ENCODE results near the gene TYR. TPM values are rescaled to one million over a fixed set of nuclear protein-coding genes. Genes with fewer than 3 reads are reported as not detected.

TYR gene
- polyA plus RNA-seq (2012; ENCODE audit: low read depth, missing spikeins): not detected

DNA sequence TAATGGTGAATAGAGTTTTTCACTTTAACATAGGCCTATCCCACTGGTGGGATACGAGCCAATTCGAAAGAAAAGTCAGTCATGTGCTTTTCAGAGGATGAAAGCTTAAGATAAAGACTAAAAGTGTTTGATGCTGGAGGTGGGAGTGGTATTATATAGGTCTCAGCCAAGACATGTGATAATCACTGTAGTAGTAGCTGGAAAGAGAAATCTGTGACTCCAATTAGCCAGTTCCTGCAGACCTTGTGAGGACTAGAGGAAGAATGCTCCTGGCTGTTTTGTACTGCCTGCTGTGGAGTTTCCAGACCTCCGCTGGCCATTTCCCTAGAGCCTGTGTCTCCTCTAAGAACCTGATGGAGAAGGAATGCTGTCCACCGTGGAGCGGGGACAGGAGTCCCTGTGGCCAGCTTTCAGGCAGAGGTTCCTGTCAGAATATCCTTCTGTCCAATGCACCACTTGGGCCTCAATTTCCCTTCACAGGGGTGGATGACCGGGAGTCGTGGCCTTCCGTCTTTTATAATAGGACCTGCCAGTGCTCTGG is at the start of gene TYR:
Gene TYR (plus strand): TSS at position 185 of the 541 bp plus-strand sequence. CDS start 79 bp downstream, at position 264.
- DNase-seq (ENCODE audit: insufficient read length, low spot score) (no peak), FAIRE-seq (no peak)
- TF ChIP-seq SPI1 (IDR thresholded peaks at IDR 0.05; ENCODE audit: low read depth, low read length) (no peak), POLR2AphosphoS5 (IDR thresholded peaks at IDR 0.05; ENCODE audit: low read depth, low read length) (no peak), POU2F2 (IDR thresholded peaks at IDR 0.05; ENCODE audit: low read depth, low read length) (no peak), TAF1 (IDR thresholded peaks at IDR 0.05; ENCODE audit: low read depth, low read length) (no peak)

DNA sequence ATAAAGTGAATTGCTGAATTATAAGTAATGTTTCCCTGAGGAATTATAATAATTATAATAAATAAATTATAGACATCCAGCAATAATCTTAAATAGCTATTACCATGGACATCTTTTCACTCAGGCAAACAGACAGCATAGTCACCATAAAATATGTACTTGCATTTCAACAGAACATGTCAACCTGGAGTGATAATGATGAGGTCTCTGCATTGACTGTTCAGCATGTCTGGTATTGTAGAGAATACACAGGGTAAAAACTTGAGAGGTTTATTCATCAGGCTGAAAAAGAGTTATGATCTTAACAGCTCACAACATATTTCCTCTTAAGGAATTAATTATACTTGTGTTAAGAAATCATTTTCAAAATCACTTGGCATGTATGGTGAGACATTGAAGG is 41.1 kb upstream of the TYR start:
- no peak for DNase-seq (ENCODE audit: insufficient read length, low spot score)

DNA sequence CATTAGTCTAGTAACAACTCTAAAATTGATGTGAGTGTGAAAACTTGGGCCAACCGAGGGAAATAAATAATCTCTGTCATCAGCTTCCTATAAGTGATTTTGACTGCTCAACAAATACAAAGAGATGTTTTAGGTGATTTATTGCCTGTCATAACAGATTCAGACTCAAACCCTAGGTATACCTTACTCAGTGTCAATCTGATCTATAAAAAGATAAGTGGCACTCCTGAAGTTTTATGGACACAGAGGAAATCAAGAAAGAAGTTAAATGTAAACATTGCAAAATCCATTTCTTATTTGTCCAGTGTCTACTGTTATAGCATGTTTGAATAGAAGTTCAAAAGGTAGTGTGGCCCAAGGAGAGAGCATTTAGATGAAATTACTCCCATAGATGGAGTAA is 30.4 kb upstream of the TYR start:
- DNase-seq (ENCODE audit: insufficient read length, low spot score) (no peak), FAIRE-seq (no peak)
- TF ChIP-seq POLR2AphosphoS5 (IDR thresholded peaks at IDR 0.05; ENCODE audit: low read depth, low read length): no peak
- no peak for TF ChIP-seq PAX5 (IDR thresholded peaks at IDR 0.05; ENCODE audit: insufficient read depth, low read length, severe bottlenecking)
- no peak for TF ChIP-seq POLR2A (IDR thresholded peaks at IDR 0.05; ENCODE audit: low read depth, low read length)
- TF ChIP-seq TAF1 (IDR thresholded peaks at IDR 0.05; ENCODE audit: low read depth, low read length): no peak
- TF ChIP-seq SPI1 (IDR thresholded peaks at IDR 0.05; ENCODE audit: low read depth, low read length): no peak
- no peak for TF ChIP-seq POU2F2 (IDR thresholded peaks at IDR 0.05; ENCODE audit: low read depth, low read length)

More for the DNA sequence above, 41.1 kb upstream of the TYR start:
- no peak for FAIRE-seq
- TF ChIP-seq SPI1 (IDR thresholded peaks at IDR 0.05; ENCODE audit: low read depth, low read length): no peak
- no peak for TF ChIP-seq POLR2A (IDR thresholded peaks at IDR 0.05; ENCODE audit: low read depth, low read length)
- no peak for TF ChIP-seq POU2F2 (IDR thresholded peaks at IDR 0.05; ENCODE audit: low read depth, low read length)
- no peak for TF ChIP-seq PAX5 (IDR thresholded peaks at IDR 0.05; ENCODE audit: insufficient read depth, low read length, severe bottlenecking)
- no peak for TF ChIP-seq TAF1 (IDR thresholded peaks at IDR 0.05; ENCODE audit: low read depth, low read length)
- no peak for TF ChIP-seq POLR2AphosphoS5 (IDR thresholded peaks at IDR 0.05; ENCODE audit: low read depth, low read length)

DNA sequence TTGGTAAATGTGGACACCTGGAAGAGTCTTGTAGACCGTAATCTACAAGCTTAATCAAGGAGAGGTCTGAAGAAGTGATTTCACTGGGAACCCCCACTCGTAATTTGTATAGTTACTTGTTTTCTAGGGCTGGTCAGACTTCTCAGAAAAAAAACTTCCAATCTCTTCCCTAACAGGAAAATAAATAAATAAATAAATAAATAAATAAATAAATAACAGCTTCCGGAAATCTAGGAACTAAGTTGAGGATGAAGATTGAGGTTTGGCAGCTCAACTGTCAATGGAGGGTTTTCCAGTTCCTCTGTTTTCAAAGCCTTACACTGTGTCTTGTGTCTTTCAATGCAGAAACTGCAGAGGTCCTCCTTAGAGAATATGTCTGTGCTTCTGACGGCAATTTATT is 17.7 kb upstream of the TYR start:
- no peak for DNase-seq (ENCODE audit: insufficient read length, low spot score)

DNA sequence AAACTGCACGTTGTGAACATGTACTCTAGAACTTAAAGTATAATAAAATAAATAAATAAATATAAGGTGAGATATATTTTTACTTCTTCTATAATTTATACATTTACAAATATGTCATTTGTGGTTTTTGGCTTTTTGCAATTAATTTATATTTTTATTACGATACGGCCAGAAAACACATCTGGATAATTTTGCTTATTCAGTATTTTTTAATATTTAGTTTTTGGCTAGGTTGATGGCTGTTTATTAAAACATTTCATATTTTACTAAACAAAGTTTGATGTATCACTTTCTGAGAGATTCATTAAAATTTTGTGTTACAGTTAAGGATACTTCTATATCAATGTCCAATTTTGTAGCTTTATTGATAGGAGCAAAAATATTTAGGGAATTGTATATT is 15.7 kb upstream of the TYR start:
- FAIRE-seq (no peak), DNase-seq (ENCODE audit: insufficient read length, low spot score) (no peak)
- no peak for TF ChIP-seq SPI1 (IDR thresholded peaks at IDR 0.05; ENCODE audit: low read depth, low read length)
- TF ChIP-seq PAX5 (IDR thresholded peaks at IDR 0.05; ENCODE audit: insufficient read depth, low read length, severe bottlenecking): no peak
- no peak for TF ChIP-seq POLR2A (IDR thresholded peaks at IDR 0.05; ENCODE audit: low read depth, low read length)
- TF ChIP-seq POLR2AphosphoS5 (IDR thresholded peaks at IDR 0.05; ENCODE audit: low read depth, low read length): no peak
- no peak for TF ChIP-seq TAF1 (IDR thresholded peaks at IDR 0.05; ENCODE audit: low read depth, low read length)
- TF ChIP-seq POU2F2 (IDR thresholded peaks at IDR 0.05; ENCODE audit: low read depth, low read length): no peak

More for the DNA sequence above, 17.7 kb upstream of the TYR start:
- no peak for TF ChIP-seq SPI1 (IDR thresholded peaks at IDR 0.05; ENCODE audit: low read depth, low read length)
- TF ChIP-seq POU2F2 (IDR thresholded peaks at IDR 0.05; ENCODE audit: low read depth, low read length): no peak
- no peak for TF ChIP-seq POLR2A (IDR thresholded peaks at IDR 0.05; ENCODE audit: low read depth, low read length)
- no peak for TF ChIP-seq TAF1 (IDR thresholded peaks at IDR 0.05; ENCODE audit: low read depth, low read length)
- no peak for TF ChIP-seq PAX5 (IDR thresholded peaks at IDR 0.05; ENCODE audit: insufficient read depth, low read length, severe bottlenecking)
- TF ChIP-seq POLR2AphosphoS5 (IDR thresholded peaks at IDR 0.05; ENCODE audit: low read depth, low read length): no peak
- FAIRE-seq: no peak

DNA sequence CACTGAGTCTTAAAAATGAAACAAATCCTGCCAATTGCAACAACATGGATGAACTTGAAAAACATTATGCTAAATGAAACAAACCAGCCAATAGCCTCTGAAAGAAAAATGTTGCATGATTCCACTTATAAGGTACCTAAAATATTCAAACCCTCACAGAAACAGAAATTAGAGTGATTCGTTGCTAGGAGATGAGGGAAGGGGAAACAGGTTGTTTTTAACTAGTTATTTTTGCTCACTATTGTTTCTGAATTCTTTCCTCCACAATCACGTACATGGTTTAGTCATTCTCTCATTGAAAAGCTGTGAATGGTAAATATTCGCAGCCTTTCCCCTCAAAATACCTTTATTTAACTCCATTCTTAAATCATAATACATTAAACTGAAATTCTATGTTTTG is 14.0 kb upstream of the TYR start:
- DNase-seq (ENCODE audit: insufficient read length, low spot score) (no peak), FAIRE-seq (no peak)
- no peak for TF ChIP-seq TAF1 (IDR thresholded peaks at IDR 0.05; ENCODE audit: low read depth, low read length)
- no peak for TF ChIP-seq SPI1 (IDR thresholded peaks at IDR 0.05; ENCODE audit: low read depth, low read length)
- TF ChIP-seq POLR2A (IDR thresholded peaks at IDR 0.05; ENCODE audit: low read depth, low read length): no peak
- TF ChIP-seq PAX5 (IDR thresholded peaks at IDR 0.05; ENCODE audit: insufficient read depth, low read length, severe bottlenecking): no peak
- TF ChIP-seq POU2F2 (IDR thresholded peaks at IDR 0.05; ENCODE audit: low read depth, low read length): no peak
- no peak for TF ChIP-seq POLR2AphosphoS5 (IDR thresholded peaks at IDR 0.05; ENCODE audit: low read depth, low read length)

DNA sequence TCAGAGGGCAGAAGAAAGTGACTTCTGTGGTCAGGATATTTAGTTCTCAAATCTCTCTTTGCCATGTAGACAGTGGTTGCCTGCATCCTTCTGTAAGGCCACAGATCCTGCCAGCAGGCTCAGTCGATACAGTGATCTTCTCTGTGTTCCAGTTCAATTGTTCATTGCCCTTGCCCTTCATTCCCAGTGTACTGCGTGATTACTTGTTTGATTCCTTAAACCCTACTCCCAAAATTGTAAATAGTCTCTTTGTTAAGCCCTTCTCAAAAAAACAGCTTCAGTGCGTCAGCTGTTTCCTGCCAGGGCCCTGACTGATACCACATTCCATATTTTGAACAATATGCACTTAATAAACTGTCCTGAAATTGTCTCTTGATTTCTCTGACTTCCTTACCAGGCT is 9.3 kb upstream of the TYR start:
- DNase-seq (ENCODE audit: insufficient read length, low spot score) (no peak), FAIRE-seq (no peak)
- TF ChIP-seq POLR2A (IDR thresholded peaks at IDR 0.05; ENCODE audit: low read depth, low read length) (no peak), POLR2AphosphoS5 (IDR thresholded peaks at IDR 0.05; ENCODE audit: low read depth, low read length) (no peak), TAF1 (IDR thresholded peaks at IDR 0.05; ENCODE audit: low read depth, low read length) (no peak), POU2F2 (IDR thresholded peaks at IDR 0.05; ENCODE audit: low read depth, low read length) (no peak), PAX5 (IDR thresholded peaks at IDR 0.05; ENCODE audit: insufficient read depth, low read length, severe bottlenecking) (no peak), SPI1 (IDR thresholded peaks at IDR 0.05; ENCODE audit: low read depth, low read length) (no peak)

DNA sequence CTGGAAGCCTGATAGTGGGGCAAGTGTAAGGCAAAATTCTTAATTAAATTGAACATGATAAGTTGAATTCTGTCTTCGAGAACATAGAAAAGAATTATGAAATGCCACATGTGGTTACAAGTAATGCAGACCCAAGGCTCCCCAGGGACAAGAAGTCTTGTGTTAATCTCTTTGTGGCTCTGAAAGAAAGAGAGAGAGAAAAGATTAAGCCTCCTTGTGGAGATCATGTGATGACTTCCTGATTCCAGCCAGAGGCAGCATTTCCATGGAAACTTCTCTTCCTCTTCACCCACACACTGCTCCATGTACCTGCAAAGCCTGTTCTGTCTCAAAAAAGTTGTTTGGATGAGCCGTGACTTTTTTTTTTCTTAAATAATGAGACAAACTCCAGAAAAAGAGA is 1.9 kb upstream of the TYR start:
- DNase-seq (ENCODE audit: insufficient read length, low spot score) (no peak), FAIRE-seq (no peak)
- TF ChIP-seq POLR2AphosphoS5 (IDR thresholded peaks at IDR 0.05; ENCODE audit: low read depth, low read length) (no peak), TAF1 (IDR thresholded peaks at IDR 0.05; ENCODE audit: low read depth, low read length) (no peak), PAX5 (IDR thresholded peaks at IDR 0.05; ENCODE audit: insufficient read depth, low read length, severe bottlenecking) (no peak), POLR2A (IDR thresholded peaks at IDR 0.05; ENCODE audit: low read depth, low read length) (no peak), SPI1 (IDR thresholded peaks at IDR 0.05; ENCODE audit: low read depth, low read length) (no peak), POU2F2 (IDR thresholded peaks at IDR 0.05; ENCODE audit: low read depth, low read length) (no peak)

DNA sequence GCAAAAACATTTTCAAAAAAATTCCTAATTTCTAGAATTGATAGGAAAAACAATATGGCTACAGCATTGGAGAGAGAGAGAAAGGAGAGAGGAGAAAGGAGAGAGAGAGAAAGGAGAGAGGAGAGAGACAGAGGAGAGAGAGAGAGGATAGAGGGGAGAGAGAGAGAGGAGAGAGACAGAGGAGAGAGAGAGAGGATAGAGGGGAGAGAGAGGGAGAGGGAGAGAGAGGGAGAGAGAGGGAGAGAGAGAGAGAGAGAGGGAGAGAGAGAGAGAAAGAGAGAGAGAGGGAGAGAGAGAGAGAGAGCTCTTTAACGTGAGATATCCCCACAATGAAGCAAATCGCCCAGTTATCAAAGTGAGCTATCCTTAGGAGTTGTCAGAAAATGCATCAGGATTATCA is 737 bp upstream of the TYR start:
- no peak for FAIRE-seq
- no peak for DNase-seq (ENCODE audit: insufficient read length, low spot score)
- no peak for TF ChIP-seq POU2F2 (IDR thresholded peaks at IDR 0.05; ENCODE audit: low read depth, low read length)
- no peak for TF ChIP-seq POLR2A (IDR thresholded peaks at IDR 0.05; ENCODE audit: low read depth, low read length)
- no peak for TF ChIP-seq SPI1 (IDR thresholded peaks at IDR 0.05; ENCODE audit: low read depth, low read length)
- no peak for TF ChIP-seq TAF1 (IDR thresholded peaks at IDR 0.05; ENCODE audit: low read depth, low read length)
- no peak for TF ChIP-seq POLR2AphosphoS5 (IDR thresholded peaks at IDR 0.05; ENCODE audit: low read depth, low read length)
- TF ChIP-seq PAX5 (IDR thresholded peaks at IDR 0.05; ENCODE audit: insufficient read depth, low read length, severe bottlenecking): no peak

DNA sequence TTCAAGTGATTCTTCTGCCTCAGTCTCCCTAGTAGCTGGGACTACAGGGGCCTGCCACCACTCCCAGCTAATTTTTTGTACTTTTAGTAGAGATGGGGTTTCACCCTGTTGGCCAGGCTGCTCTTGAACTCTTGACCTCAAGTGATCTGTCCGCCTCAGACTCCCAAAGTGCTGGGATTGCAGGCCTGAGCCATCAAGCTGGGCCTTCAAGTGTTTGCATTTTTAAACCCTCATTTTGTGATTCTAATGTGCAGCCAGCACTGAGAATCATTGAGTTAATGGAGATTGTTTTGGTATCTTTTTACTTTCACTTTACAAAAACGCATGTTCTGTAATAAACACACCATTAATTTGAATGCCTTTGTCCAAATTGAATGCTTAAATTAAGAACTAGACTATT is 3.4 kb downstream of the TYR start:
- FAIRE-seq (no peak), DNase-seq (ENCODE audit: insufficient read length, low spot score) (no peak)
- no peak for TF ChIP-seq POU2F2 (IDR thresholded peaks at IDR 0.05; ENCODE audit: low read depth, low read length)
- TF ChIP-seq POLR2AphosphoS5 (IDR thresholded peaks at IDR 0.05; ENCODE audit: low read depth, low read length): no peak
- TF ChIP-seq SPI1 (IDR thresholded peaks at IDR 0.05; ENCODE audit: low read depth, low read length): no peak
- TF ChIP-seq POLR2A (IDR thresholded peaks at IDR 0.05; ENCODE audit: low read depth, low read length): no peak
